HG03135 (cell line): ENCODE data around the gene PAX2.

Experiments
- ATAC-seq: cut with Tn5 transposase; IDR thresholded peaks from one replicate; pipeline ENCODE4 v1.9.1; 2021; ENCODE audit warnings: mild to moderate bottlenecking, moderate library complexity; ENCODE audit not compliant: unreplicated experiment

The PAX2 gene

DNA sequence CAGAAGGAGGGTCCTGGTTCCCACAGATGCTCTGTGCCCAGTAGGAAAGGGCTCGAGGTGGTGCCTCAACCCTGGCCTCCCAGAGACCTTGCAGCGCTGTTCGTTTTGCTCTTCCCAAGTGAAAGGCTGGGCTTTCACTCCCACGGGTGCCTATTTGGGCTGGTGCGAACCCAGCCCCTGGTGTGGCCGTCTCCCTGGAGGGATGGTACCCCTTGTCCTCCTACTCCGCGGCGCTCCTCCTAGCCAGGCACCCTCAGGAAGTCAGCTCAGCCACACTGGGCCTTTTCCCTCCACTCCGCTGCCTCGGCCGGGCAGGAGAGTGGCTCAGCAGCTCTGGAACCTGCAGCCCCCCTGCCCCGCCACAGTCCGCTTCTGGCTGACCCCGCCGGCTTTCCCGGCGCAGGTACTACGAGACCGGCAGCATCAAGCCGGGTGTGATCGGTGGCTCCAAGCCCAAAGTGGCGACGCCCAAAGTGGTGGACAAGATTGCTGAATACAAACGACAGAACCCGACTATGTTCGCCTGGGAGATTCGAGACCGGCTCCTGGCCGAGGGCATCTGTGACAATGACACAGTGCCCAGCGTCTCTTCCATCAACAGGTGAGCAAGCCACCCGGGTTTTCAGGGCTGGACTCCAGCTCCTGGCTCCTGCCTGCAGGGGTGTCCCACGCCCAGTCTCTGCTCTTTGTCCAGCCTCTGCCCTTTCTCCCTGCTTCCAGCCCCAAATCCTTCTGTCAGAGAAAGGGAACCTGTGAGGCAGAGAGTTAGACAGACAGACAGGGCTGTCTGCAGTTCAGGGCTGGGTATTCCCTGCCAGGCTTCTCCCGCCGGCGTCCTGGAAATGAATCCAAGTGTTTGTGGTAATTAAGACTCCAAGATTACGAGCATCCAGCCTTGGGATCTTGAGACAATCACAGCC, 5.2 kb downstream of the PAX2 start:
- no peak for ATAC-seq

- no peak for ATAC-seq
Observed at GRCh38 chr10:100751211-100751933, 6.0 kb downstream of the PAX2 start.

DNA sequence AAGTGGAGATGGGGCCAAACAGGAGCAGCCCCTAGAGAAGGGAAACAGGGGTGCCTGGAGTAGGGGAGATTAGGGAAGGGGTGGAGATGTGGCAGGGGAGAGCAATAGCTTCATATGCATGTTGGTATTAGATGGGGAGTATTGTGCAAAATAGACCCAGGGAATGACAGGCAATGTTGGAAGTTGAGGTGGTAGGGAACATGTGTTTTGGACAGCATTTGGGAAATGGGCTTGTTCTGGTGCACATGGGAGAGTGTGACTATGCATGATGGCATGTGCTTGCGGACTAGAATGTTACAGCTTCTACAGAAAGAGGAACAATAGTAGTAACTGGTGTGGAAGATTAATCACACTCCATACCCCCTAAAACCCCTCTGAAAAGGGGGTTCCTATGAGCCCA, 10.4 kb downstream of the PAX2 start:
- no peak for ATAC-seq

DNA sequence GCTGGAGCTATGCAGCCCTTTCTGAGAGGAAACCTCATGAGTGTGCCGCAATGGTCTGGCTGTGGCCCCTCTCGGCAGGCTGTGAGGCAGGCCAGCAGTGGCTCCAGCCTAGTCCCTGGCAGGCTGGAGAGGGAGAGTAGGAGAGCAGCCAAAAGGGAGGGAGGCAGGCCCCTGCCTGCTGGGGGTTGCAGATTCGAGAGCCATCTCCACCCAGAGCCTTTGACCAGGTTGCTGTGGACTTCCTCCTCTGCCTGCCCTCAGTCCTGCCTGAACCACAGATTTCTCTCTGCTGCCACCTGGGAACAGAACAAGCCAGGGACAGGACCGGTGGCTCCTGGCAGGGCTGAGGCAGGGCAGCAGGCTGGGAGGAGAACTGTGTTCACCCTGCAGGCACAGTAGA, 13.9 kb downstream of the PAX2 start:
- ATAC-seq: no peak

GRCh38 chr10:100760726-100761125, 15.3 kb downstream of the PAX2 start:
- no peak for ATAC-seq

GRCh38 chr10:100761191-100761590, 15.8 kb downstream of the PAX2 start:
- no peak for ATAC-seq

DNA sequence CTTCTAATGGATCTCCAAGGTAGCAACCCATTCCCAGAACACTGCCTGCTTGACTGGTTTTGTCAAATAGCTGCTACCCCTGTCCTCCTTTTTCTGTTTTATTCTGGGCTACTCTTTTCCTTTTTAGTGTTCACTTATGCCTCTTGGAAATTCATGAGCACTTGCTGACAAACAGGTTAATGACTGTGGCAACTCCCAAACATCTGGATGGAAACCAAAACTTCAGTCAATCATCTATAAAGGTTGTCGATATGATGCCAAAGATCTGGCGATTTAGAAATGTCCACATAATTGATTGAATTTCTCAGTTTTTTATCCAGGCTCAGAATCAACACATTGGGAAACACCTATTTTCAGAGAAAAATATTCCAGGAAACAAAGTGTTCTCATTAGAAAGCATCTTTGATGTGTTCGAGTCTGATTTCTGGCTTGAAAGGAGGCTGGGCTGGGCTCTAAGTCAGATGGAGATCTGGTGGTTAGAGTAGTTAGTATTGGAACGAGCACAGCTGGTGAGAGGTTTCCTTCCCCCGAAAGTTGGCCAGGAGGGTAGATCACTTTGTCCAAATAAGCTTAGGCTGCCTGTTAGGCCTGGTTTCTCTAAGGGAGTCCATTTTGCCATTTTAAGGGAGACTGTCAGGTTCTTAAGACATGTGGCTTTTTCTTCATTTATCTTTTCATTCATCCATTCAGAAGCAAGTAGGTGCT, 17.8 kb downstream of the PAX2 start:
- no peak for ATAC-seq

DNA sequence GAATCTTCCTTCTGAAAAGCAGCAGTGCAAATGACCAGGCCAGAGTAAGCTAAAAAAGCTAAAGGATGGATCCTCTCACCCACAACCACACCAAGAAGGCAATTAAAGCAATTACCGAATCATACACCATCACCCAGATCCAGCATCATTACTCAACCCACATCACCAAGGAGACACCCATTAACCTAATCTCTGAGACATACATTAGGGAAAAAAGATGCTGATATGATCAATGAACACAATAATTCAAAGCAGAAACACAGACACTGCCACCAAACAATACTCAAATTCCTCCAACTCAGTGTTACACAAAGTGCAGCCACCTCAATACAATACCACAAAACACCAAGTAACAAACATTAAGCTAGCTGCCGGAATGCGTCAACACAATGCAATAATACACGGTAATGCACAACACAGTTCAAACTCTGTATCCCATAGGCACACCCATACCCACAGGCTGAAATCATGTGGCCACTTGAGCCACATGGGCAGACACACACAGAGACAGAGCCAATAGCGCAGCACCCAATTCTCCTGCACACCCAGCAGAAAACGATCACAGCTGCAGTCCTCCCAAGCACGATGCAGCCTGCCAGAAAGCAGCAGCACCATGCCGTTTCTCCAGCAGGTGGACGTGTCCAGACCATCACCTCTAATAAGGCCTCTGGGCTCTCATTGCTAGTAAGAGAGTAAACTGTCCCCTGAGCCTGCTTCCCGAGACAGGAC, 21.5 kb downstream of the PAX2 start:
- ATAC-seq: no peak

DNA sequence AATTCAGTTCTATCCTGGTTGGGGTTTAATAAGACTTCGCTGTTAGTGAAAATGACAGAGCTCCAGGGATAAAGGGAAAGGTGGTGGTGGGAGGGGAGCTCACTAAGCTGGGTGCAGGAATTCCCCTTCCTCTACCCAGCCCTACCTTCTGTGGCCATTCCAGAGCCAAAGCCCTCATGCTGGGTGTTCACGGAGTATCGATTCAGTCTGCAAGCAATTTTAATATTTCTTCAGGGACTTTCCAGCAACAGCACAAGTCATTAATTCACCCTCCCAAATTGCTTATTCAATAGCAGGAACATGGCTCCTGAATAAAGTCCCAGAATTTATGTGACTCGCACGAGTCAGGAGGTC, 22.0 kb downstream of the PAX2 start:
- no peak for ATAC-seq

- ATAC-seq: no peak
Observed at GRCh38 chr10:100769481-100769880, 24.1 kb downstream of the PAX2 start.

DNA sequence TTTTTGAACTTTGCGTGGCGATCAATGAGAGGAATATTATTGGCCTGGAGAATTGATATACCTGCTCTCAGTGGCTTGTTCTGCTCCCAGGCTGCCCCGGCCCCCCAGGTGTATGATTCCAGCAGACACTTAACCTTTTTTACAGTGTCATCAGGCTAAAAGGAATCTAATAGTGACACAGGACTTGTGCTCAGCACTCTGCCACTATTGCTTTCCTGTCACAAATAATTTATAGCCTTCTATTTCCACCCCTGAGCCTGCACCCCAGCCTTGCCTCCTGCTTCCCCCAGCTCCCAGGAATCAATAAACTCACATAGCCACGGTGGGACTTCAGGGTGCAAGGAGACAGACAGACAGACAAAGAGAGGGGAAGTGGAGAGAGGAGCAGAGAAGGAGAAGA, 28.3 kb downstream of the PAX2 start:
- no peak for ATAC-seq

GRCh38 chr10:100774223-100774622, 28.8 kb downstream of the PAX2 start:
- ATAC-seq: no peak

DNA sequence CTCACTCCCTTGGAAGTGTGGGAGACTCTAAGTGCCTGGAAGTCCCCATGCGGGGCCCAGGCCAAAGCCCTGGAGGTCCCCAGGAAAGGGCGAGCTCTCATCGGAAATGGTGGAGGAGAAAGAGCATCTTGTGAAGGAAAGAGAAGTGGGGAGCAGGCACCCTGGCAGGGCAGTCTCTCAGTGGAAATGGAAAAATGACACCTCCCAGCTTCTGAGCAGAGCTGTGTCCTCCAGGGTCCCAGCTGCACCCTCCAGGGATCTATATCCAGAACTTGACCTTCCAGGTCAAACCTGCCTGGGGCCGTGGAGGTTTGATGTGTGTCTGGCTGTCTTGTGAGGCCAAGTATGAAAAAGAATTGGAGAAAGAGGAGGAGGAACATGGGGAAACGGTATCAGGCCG, 29.5 kb downstream of the PAX2 start:
- no peak for ATAC-seq

DNA sequence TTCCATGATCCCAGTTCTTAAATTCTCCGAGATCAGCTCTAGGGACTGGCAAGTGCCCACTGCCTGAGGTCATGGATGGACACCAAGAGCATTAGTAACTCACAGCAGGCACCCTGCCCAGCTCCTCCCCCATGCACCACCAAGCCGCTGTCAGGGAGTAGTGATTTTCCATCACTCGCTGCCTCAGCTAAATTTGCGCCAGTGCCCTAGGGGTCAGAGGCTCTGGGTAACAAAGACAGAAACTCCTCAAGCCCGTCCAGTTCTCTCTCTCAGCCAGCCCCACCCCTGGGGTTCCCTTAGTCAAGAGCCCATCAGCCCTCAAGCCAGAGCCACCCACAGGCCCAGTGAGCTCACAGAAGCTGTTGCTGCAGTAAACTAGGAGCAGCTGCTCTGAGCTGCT, 30.0 kb downstream of the PAX2 start:
- no peak for ATAC-seq

GRCh38 chr10:100775871-100776270, 30.5 kb downstream of the PAX2 start:
- no peak for ATAC-seq

DNA sequence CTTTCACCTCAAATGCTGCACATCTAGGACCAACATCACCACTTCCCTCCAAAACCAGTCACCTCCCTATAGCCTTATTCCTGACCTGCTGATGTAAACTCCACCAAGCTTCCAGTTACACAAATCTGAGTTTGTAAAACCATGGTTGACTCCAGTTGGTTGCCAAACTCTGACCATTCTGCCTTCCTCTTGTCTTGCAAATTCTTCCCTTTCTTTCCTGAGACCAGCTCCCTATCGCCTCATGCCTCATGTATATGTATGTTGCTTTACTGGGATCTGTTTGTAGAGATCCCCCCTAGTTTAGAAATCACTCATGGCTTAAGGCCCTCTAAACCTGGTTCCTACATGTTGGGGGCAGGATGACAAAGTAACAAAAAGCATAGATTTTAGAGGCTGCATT, 31.3 kb downstream of the PAX2 start:
- ATAC-seq: no peak

DNA sequence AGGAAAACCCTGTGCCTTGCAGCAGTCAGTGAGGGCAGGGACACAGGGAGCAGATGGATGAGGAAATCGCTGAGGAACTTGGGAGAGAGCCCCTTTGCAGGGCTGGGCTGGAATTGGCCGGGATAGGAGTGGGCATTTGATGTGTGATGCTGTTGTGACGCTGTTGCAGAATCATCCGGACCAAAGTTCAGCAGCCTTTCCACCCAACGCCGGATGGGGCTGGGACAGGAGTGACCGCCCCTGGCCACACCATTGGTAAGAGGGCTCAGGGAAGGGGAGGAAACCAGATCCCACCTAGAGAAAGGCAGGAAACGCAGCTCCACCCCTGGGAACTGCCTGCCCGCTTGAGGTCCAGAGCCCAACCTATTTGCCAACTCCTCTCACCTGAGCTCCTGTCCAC, 33.9 kb downstream of the PAX2 start:
- no peak for ATAC-seq

DNA sequence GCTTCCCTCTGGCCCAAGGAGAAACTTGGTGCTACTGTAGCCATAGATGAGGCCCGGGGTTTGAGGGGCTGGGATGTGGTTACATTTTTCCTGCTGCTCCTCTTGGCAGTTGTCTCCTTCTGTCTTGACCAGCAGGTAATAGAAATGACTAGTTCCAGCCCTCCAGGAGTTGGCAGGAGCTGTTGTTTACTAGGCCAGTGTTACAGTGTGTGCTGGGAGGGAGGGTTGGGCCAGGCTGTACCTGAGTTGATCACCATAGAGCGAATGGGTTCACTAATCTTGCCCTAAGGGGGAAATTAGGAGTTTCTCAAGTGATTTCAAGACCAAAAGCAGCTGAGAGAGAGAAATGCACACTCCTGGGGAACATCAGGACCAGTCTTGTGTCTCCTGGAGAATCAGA, 34.9 kb downstream of the PAX2 start:
- ATAC-seq: no peak

GRCh38 chr10:100781145-100781665, 35.8 kb downstream of the PAX2 start:
- ATAC-seq: no peak

- no peak for ATAC-seq
Observed at GRCh38 chr10:100782461-100783244, 37.3 kb downstream of the PAX2 start.
